ENCODE results near the gene RAB25.

The RAB25 gene

DNA sequence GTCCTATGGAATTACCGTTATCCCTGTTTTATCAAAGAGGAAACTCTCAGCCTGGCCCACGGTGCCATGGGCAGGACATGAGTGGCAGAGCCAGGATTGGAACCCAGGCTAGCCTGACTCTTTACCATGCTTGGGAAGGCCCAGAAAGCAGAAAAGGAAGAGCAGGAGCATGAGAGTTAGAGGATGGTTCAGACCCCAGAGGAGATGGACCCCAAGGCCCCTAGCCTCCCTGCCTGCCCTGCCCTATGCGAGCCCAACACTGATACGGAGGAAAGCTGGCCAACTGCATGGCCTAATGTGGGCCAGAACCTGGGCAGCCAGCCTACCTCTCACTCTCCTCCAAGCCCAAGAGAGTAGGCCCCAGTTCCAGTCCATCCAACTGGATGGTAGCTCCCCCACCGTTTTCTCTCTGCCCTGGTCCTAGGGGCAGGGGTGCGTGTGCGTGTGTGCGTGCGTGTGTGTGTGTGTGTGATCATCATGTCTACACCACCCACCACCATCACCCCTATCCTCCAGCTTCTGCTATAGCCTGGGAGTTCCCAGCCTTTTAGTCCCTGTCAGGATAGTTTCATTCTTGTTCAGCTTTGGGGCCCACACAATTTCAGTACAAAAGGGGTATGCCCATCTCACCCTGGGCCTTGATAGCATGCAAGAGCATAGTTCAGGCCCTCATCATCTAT is 36.7 kb downstream of the RAB25 start:
- no peak for TF ChIP-seq CTCF (IDR thresholded peaks at IDR 0.05; ENCODE audit: low read depth, low read length)

GRCh38 chr1:156098784-156099183 is 37.8 kb downstream of the RAB25 start:
- no peak for TF ChIP-seq CTCF (IDR thresholded peaks at IDR 0.05; ENCODE audit: low read depth, low read length)

More for the DNA sequence above, 36.7 kb downstream of the RAB25 start:
- H3K4me3 ChIP-seq (ENCODE audit: low read depth, low read length) = no peak overlapping the region

GRCh38 chr1:156099282-156099681 is 38.3 kb downstream of the RAB25 start:
- no peak for TF ChIP-seq CTCF (IDR thresholded peaks at IDR 0.05; ENCODE audit: low read depth, low read length)
- no peak overlapping the region for H3K4me3 ChIP-seq (ENCODE audit: low read depth, low read length)

More at GRCh38 chr1:156098784-156099183, 37.8 kb downstream of the RAB25 start:
- H3K4me3 ChIP-seq (ENCODE audit: low read depth, low read length) = no peak overlapping the region

GRCh38 chr1:156100205-156100995 is 39.4 kb downstream of the RAB25 start:
- no peak overlapping the region for H3K4me3 ChIP-seq (ENCODE audit: low read depth, low read length)
- no peak for TF ChIP-seq CTCF (IDR thresholded peaks at IDR 0.05; ENCODE audit: low read depth, low read length)

- H3K4me3 ChIP-seq (ENCODE audit: low read depth, low read length) = no peak overlapping the region
- TF ChIP-seq CTCF (IDR thresholded peaks at IDR 0.05; ENCODE audit: low read depth, low read length) = no peak
Measured at GRCh38 chr1:156101880-156102279, 40.9 kb downstream of the RAB25 start.

GRCh38 chr1:156102633-156103511 is 41.9 kb downstream of the RAB25 start:
- no peak overlapping the region for H3K4me3 ChIP-seq (ENCODE audit: low read depth, low read length)
- TF ChIP-seq CTCF (IDR thresholded peaks at IDR 0.05; ENCODE audit: low read depth, low read length) = no peak
